B cell (primary cell): ENCODE data around the gene GTF2IRD1. TPM values are rescaled to one million over a fixed set of nuclear protein-coding genes. Genes with fewer than 3 reads are reported as not detected.

ENCODE experiments used
- ATAC-seq: fragments of 200-7000 bp; cut with Tn5 transposase; one replicate; pipeline ENCODE4 v1.10.0; 2021; ENCODE audit warnings: low read depth, mild to moderate bottlenecking, moderate number of reproducible peaks, moderate library complexity
- CTCF ChIA-PET: fragments of 350-600 bp; sonication (Branson Sonifier 250); formaldehyde crosslinking; loops from one replicate; lab custom pipeline; 2021; ENCODE audit warnings: antibody characterized with exemption, inconsistent platforms; lab: Charles Lee
- POLR2A ChIA-PET: fragments of 350-600 bp; sonication (Branson Sonifier 250); formaldehyde crosslinking; loops from one replicate; lab custom pipeline; 2021; ENCODE audit warnings: antibody characterized with exemption; lab: Charles Lee
- DNase-seq: peaks from one replicate; pipeline ENCODE4 v3.0.0; 2013
- H2AFZ ChIP-seq: 2 replicates; pipeline ENCODE4 v1.6.1; 2012; ENCODE audit warnings: mild to moderate bottlenecking, low read depth, low read length; ENCODE audit not compliant: insufficient read depth, poor library complexity, severe bottlenecking
- H3K27ac ChIP-seq, 2 donors: 1 replicate in 1 of 2; 2 replicates in 1 of 2; pipeline ENCODE4 v1.5.1; 2012 to 2013; ENCODE audit warnings: low read length in 2 of 2, mild to moderate bottlenecking in 2 of 2, moderate library complexity in 1 of 2
- H3K27me3 ChIP-seq, 4 experiments: fragments of 200-600 bp in 1 of 4; sonication (generic) in 1 of 4; replicated peaks in 1 of 4; 1 replicate in 2 of 4; 2 replicates in 2 of 4; pipeline versions ENCODE4 v1.6.1 to v1.7.0; 2013 to 2016; ENCODE audit warnings: low read length in 3 of 4, mild to moderate bottlenecking in 2 of 4, mixed read lengths in 1 of 4, moderate library complexity in 1 of 4; ENCODE audit not compliant: insufficient read depth in 4 of 4, control insufficient read depth in 3 of 4; ENCODE audit errors: control extremely low read depth in 1 of 4
- H3K36me3 ChIP-seq, 2 experiments: replicated peaks in 1 of 2; 1 replicate in 1 of 2; 2 replicates in 1 of 2; pipeline versions ENCODE4 v1.6.1 to v1.7.1; 2013; ENCODE audit warnings: low read length in 1 of 2; ENCODE audit not compliant: insufficient read depth in 2 of 2, control insufficient read depth in 1 of 2; ENCODE audit errors: control extremely low read depth in 1 of 2, extremely low read depth in 1 of 2
- H3K4me1 ChIP-seq, 2 donors: fragments of 200-600 bp in 1 of 2; sonication (generic) in 1 of 2; 1 replicate in 1 of 2; 2 replicates in 1 of 2; pipeline versions ENCODE4 v1.5.1 to v1.6.1; 2013 to 2017; ENCODE audit warnings: low read length in 2 of 2; ENCODE audit not compliant: control insufficient read depth in 2 of 2, insufficient read depth in 2 of 2
- H3K4me2 ChIP-seq: replicated peaks from 2 replicates; pipeline ENCODE3; 2012; ENCODE audit warnings: mild to moderate bottlenecking, low read depth, low read length; ENCODE audit not compliant: poor library complexity, severe bottlenecking
- H3K4me3 ChIP-seq, 5 experiments: fragments of 200-600 bp in 1 of 5; sonication (generic) in 1 of 5; 1 replicate in 3 of 5; 2 replicates in 2 of 5; pipeline versions ENCODE4 v1.5.1 to v1.7.0; 2011 to 2016; ENCODE audit warnings: low read length in 4 of 5, mild to moderate bottlenecking in 4 of 5, low read depth in 2 of 5, control low read depth in 1 of 5, moderate library complexity in 1 of 5; ENCODE audit not compliant: insufficient read depth in 1 of 5; ENCODE audit errors: control extremely low read depth in 1 of 5, extremely low read depth in 1 of 5
- H3K79me2 ChIP-seq: fragments of 200-600 bp; sonication (generic); one replicate; pipeline ENCODE4 v1.6.0; 2016; ENCODE audit warnings: low read length; ENCODE audit not compliant: control insufficient read depth, insufficient read depth
- H3K9ac ChIP-seq: fragments of 200-600 bp; sonication (generic); 2 replicates; pipeline ENCODE4 v1.6.1; 2017; ENCODE audit warnings: mild to moderate bottlenecking, low read length, moderate library complexity
- H3K9me3 ChIP-seq, 3 donors: one replicate each; pipeline versions ENCODE4 v1.6.1 to v1.7.1; 2013; ENCODE audit warnings: low read length in 2 of 3; ENCODE audit not compliant: control insufficient read depth in 2 of 3, insufficient read depth in 1 of 3; ENCODE audit errors: control extremely low read depth in 1 of 3
- H4K20me1 ChIP-seq: 2 replicates; pipeline ENCODE4 v1.6.0; 2012; ENCODE audit warnings: mild to moderate bottlenecking, low read length; ENCODE audit not compliant: insufficient read depth, control insufficient read depth, poor library complexity, severe bottlenecking
- H3K27ac Mint-ChIP-seq: one replicate; pipeline ENCODE4 v1.8.0; 2021; ENCODE audit warnings: mixed read lengths
- H3K27me3 Mint-ChIP-seq: one replicate; pipeline ENCODE4 v1.8.0; 2021; ENCODE audit warnings: mixed read lengths
- H3K4me1 Mint-ChIP-seq: one replicate; pipeline ENCODE4 v1.8.0; 2021; ENCODE audit warnings: mixed read lengths
- H3K4me3 Mint-ChIP-seq: one replicate; pipeline ENCODE4 v1.8.0; 2021; ENCODE audit warnings: mixed read lengths
- H3K9me3 Mint-ChIP-seq: one replicate; pipeline ENCODE4 v1.8.0; 2022; ENCODE audit warnings: mixed read lengths; ENCODE audit not compliant: insufficient read depth
- EZH2 ChIP-seq: IDR thresholded peaks from 2 replicates; pipeline ENCODE4 v1.6.1; 2012; ENCODE audit warnings: borderline replicate concordance, low read depth, mild to moderate bottlenecking, moderate library complexity, low read length; ENCODE audit not compliant: insufficient read depth, poor library complexity, severe bottlenecking
- WGBS: methylation state at CpG from one replicate; pipeline ENCODE4 v1.1.5; 2013; ENCODE audit warnings: missing lambda C conversion rate; ENCODE audit not compliant: insufficient coverage; 5-methylcytosine and 5-hydroxymethylcytosine counted together
- intact Hi-C: fragments of 100-400 bp; cut with micrococcal nuclease; formaldehyde crosslinking; loops from one replicate; pipeline ENCODE4 v1.10.0; 2022
- polyA plus RNA-seq: library from polyadenylated mRNA; depleted of rRNA; stranded (reverse); fragments of >200 nt; gene quantifications from 2 replicates; pipeline ENCODE4 v1.2.3, GENCODE V29; 2012
- total RNA-seq, 2 donors: library from RNA; stranded (reverse); fragments of 120-200 nt in 1 of 2; gene quantifications; 1 replicate in 1 of 2; 2 replicates in 1 of 2; pipeline versions ENCODE4 v1.2.3 to v1.2.4, GENCODE V29; 2013 to 2022
- TF ChIP-seq, protein P1 (sequence below): fragments of 200-600 bp; IDR thresholded peaks from one replicate; pipeline ENCODE4 v1.8.0; 2022; ENCODE audit warnings: antibody characterized with exemption, mild to moderate bottlenecking

Gene GTF2IRD1
- total and polyA plus RNA-seq, 2 donors (not counting 1 experiment from before 2014, with no cell fraction given): 0.45 to 2.2 TPM

DNA sequence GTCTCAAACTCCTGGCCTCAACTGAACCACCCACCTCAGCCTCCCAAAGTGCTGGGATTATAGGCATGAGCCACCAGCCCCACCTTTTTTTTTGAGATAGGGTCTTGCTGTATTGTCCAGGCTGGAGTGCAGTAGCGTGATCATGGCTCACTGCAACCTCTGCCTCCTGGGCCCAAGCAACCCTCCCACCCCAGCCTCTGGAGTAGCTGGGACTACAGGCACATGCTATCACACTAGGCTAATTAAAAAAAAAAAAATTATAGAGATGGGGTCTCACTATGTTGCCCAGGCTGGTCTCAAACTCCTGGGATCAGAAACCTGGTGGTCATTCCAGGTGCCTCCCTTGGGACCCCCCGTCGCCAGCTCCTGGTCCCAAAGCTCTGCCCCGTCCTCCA lies 25.0 kb downstream of the GTF2IRD1 start:
- WGBS: 89% methylated on average over 4 of the region's 4 CpGs
- H3K9ac ChIP-seq: no peak overlapping the region
- no peak for ATAC-seq
- H3K9me3 ChIP-seq: peaks cover 0 to 9% (median 0%) of the 10 kb centered on the region in 3 donors
- no peaks in the 10 kb centered on the region for H3K79me2 ChIP-seq
- TF ChIP-seq, protein P1, sequence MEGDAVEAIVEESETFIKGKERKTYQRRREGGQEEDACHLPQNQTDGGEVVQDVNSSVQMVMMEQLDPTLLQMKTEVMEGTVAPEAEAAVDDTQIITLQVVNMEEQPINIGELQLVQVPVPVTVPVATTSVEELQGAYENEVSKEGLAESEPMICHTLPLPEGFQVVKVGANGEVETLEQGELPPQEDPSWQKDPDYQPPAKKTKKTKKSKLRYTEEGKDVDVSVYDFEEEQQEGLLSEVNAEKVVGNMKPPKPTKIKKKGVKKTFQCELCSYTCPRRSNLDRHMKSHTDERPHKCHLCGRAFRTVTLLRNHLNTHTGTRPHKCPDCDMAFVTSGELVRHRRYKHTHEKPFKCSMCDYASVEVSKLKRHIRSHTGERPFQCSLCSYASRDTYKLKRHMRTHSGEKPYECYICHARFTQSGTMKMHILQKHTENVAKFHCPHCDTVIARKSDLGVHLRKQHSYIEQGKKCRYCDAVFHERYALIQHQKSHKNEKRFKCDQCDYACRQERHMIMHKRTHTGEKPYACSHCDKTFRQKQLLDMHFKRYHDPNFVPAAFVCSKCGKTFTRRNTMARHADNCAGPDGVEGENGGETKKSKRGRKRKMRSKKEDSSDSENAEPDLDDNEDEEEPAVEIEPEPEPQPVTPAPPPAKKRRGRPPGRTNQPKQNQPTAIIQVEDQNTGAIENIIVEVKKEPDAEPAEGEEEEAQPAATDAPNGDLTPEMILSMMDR: no peak
- no peak for TF ChIP-seq EZH2
- no peaks in the 10 kb centered on the region for H3K36me3 ChIP-seq
- Mint-ChIP-seq H3K4me3 (no peak overlapping the region), H3K9me3 (no peaks in the 10 kb centered on the region), H3K27me3 (peaks cover 15% of the 10 kb centered on the region), H3K27ac (no peak overlapping the region), H3K4me1 (peaks cover 32% of the 10 kb centered on the region)
- ChIA-PET POLR2A (no interaction called here), CTCF (no interaction called here)
- intact Hi-C loops: no loop called here
- H4K20me1 ChIP-seq: no peaks in the 10 kb centered on the region
- no peak overlapping the region for H3K4me2 ChIP-seq
- H3K4me1 ChIP-seq: peaks cover 15 to 28% of the 10 kb centered on the region in 2 donors
- peaks cover 0 to 25% (median 8%) of the 10 kb centered on the region in 4 experiments for H3K27me3 ChIP-seq
- DNase-seq: no peak
- H3K27ac ChIP-seq: no peak overlapping the region
- H2AFZ ChIP-seq: no peak overlapping the region
- H3K4me3 ChIP-seq: no peak overlapping the region

DNA sequence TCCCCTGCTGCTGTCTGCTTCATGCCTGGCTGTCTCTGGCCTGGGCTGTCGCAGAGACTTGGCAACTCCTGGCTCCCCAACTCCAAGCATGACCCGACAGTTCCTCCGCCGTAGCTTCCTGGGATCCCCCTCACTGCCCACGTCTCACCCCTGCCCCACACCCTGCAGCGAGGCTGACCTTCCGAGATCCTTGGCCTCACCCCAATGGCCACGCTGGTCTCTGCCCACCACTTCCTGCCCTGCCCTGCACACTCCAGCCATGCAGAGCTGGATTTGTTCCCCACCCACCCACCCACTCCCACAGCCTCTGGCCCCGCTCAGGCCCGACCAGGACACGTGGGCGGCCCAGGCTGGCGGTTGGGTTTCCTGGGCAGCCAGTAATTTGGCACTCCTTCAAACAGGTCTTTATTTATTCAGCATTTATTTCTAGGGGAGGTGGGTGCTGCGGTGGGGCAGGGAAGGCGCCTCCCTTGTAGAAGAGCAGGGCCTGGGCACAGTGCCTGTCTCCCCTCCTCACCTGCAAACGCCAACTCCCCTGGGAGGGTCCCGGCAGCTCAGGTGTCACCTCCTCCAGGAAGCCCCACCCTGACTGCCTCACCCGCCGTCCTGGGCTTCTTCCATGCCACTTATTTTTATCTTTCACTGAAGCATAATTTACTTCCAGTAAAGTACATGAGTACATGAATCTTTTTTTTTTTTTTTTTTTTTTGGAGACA lies 25.5 kb downstream of the GTF2IRD1 start:
- H3K9ac ChIP-seq: no peak overlapping the region
- Mint-ChIP-seq H3K27me3 (peaks cover 15% of the 10 kb centered on the region), H3K4me3 (no peak overlapping the region), H3K9me3 (no peaks in the 10 kb centered on the region), H3K4me1 (peaks cover 32% of the 10 kb centered on the region), H3K27ac (no peak overlapping the region)
- H3K4me2 ChIP-seq: peak overlapping the region; percentile 30
- H2AFZ ChIP-seq: no peak overlapping the region
- H3K79me2 ChIP-seq: no peaks in the 10 kb centered on the region
- no peak for ATAC-seq
- H3K27ac ChIP-seq: no peak overlapping the region
- CTCF ChIA-PET: interaction anchor here (0.6 kb wide), 1 partner anchor 23 kb away, joined by 4 read pairs; no protein-coding TSS in a partner anchor
- TF ChIP-seq, protein P1: no peak
- TF ChIP-seq EZH2: no peak
- H3K27me3 ChIP-seq: peaks cover 0 to 25% (median 8%) of the 10 kb centered on the region in 4 experiments
- DNase-seq: no peak
- no peaks in the 10 kb centered on the region for H4K20me1 ChIP-seq
- intact Hi-C loops: no loop called here
- 67% methylated on average over 7 of the region's 19 CpGs for WGBS
- POLR2A ChIA-PET: no interaction called here
- H3K4me3 ChIP-seq: no peak overlapping the region
- peaks cover 15 to 28% of the 10 kb centered on the region in 2 donors for H3K4me1 ChIP-seq
- no peaks in the 10 kb centered on the region for H3K36me3 ChIP-seq
- H3K9me3 ChIP-seq: peaks cover 0 to 9% (median 0%) of the 10 kb centered on the region in 3 donors
